DMS79 treated with DMSO at 0.1 percent for 48 hours (cell line): Measurements from ENCODE around the gene LARGE1.

ENCODE experiments used
- DNase-seq: peaks from one replicate; lab custom pipeline; 2025; lab: John Stamatoyannopoulos, UW

Gene LARGE1

DNA sequence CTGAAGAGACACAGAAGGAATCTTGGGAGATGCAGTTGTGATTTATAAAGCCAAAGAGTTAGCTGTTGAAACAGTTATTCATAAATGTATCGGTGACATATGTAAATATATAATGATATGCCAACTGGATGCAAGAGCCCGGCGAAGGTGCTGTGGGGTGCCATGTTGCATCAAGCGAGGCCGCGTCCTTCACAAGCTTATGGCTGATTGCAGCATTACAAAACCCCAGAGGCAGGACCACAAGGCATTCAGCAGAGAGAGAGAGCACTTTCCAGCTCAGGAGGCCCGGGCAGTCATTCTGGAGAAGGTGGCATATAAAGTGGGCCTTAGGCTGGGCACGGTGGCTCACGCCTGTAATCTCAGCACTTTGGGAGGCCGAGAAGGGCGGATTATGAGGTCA, 65.6 kb downstream of the LARGE1 start:
- DNase-seq = no peak

DNA sequence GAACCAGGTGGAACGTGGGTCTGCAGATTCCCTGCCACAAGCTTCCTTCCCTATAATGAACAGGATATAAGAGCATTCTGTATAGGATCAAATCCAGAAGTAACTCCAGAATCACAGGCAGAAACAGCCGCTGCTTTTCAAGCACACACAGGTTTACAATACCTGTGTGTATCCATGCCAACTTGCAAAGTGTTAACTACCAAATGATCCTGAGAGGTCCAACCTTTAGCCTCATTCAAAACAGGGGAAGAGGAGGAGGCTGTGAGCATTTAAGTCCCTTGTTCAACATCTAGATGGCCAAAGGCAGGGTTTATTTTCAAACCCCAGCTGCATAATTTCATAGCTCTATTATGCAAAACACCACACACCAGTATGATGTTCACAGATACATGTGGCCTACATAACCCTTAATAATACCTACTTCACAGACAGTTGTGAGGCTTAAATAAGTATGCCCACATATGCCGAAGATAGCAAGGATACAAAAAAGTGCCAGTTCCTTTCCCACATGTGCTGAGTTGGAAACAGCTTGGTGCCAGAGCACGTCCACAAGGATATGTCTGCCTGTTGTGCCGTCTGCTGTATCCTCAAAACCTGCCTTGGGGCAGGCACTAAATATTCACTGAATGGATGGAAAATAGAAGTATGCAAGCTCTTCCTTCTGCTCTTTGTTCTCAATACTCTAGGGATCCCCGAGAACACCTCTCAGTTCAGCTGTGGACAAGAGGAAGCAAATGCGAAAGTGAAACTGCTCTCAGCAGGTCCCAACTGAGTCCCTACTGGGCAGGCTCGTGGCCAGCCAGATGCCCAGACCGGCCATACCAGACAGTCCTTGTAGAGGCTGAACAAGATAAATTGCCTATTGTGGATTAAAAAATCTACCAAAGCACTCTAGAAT, 66.8 kb downstream of the LARGE1 start:
- DNase-seq = peak; percentile 53

DNA sequence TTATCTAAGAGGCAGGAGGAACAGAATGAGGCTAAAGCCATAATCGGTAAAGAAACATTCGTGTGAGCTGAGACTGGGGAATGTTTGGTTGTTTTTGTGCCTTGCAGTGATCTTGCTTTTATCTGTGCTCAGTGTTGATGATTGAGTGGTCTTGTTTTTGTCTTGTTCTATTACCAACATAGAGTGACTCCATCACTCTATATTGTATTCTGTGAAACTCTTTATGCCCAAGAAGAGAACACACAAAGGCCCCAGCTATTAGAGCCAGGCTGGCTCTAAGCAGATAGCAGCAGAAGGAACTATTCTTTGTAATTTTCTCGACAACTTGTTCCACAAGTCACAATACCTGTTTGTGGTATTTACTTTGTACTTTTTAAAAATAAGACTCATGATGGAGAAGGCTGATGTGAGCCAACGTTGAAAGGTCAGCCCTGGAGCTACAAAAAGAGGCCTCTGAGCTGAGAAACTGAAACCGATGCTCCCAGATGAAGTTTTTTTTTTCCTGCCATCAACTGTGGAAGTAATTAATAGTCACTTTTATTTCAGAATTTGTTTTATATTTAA, 68.4 kb downstream of the LARGE1 start:
- no peak for DNase-seq

DNA sequence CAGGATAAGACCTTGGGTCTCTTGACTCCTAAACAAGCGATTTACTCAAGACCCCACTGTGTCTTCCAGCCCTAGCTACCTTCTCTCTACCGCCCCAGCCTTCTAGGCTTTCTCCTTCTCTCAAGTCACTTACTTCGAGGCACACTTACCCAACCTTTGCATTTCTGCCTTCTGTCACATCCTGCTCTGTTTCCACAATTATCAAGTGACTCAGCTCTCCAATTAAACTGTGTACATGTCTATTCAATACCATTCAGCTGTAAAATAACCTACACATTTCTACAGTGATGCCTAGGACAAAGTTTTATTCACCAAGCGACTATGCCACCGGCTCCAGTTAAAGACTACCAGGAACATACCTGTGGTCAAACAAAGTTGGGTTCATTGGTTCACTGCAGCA, 69.0 kb downstream of the LARGE1 start:
- no peak for DNase-seq

DNA sequence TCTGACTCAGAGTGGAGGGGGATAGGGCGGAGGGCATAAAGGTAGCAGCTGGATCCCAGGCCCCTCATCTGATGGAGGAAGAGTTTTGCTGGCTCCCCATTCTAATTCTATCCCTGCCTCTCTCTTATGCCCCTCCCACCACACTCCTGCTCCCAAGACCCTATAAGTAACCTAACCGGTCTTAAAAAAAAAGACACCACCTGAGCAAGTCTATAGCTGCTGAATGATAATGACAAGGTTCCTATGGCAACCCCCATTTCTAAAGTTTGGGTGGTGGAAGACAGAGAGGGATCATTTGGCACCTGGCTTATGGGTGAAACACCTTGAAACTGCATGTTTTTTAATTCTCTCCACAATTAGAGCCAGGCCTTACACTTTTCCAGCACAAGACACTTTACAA, 69.6 kb downstream of the LARGE1 start:
- no peak for DNase-seq

DNA sequence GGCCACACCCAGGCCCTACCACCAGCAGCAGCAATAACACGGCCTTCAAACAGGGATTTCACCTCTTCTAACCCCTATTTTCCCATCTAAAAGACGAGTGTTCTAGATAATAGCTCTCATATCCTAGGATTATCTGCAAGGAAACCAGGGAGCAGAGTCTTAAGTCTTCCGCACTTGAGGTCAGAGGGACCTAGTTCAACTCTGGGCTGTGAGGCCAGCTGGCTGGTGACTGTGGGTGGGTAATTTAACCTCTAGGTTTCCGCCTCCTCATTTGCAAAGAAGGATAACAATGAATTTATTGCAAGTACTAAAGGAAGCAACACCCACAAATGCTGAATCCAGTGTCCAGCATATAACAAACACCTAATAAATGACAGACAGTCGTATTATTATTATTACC, 70.1 kb downstream of the LARGE1 start:
- DNase-seq = no peak

DNA sequence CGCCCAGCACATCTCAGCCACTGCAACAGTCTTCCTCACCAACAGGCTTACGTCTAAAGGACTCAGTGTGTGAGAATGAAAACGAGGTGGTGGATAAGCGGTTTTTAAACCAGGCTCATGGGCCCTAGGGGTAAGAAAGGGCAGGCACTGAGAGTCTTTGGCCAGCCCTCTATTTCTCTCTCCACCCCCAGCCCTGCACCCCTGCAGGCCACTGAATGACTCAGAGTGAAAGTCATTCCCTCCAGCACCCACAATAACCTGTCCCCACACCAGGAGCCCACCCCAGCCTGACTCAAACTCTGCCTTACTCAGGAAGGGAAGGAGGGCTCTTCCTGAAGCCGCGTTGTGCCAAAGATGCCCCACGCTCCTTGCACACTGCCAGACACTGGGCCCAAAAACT, 72.0 kb downstream of the LARGE1 start:
- no peak for DNase-seq

DNA sequence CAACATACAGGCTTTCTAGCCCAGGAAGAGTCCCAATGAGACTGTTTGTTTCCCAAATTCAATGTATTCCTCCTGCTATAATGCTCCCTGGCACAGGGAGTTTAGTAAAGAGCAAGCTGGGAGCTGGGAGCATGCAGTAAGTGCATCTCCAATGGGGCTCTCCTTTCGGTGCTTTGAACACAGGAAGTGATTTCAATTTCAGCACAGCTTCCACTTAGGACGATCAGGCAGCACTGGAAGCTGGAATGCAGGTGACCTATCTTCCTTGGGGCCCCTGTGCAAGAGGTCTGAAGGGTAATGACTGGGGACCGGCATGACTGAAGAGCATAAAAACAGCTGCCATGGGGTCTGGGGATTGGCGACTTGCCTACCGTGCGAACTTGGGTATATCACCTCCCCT, 76.0 kb downstream of the LARGE1 start:
- DNase-seq = peak; percentile 2

DNA sequence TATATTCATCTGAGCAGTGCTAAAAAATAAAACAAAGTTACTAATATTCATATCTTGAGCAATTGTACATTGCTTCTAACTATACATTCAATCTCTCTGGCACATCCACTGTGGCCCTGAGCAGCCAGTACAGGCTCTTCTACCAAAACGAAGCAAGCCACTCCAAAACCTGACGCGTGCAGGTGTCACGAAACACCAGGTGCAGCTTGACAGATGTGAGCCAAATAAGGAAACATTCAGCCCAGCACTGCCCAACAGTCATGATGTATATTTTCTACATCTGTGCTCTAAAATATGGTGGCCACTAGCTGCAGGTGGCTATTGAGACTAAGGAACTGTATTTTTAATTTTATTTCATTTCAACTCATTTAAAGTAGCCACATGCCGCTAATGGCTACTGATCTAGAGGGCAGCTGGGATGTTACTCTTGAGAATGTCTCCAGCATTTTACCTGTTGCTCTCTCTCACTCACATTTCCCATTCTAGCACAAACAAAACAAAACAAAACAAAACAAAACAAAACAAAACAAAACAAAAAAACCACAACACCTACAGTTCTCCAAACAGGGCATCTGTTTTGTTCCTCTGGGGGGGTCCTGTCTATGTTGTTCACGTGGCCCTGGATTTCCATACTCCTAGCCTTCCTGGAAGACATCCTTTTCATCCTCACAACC, 77.7 kb downstream of the LARGE1 start:
- DNase-seq = peak; percentile 18

DNA sequence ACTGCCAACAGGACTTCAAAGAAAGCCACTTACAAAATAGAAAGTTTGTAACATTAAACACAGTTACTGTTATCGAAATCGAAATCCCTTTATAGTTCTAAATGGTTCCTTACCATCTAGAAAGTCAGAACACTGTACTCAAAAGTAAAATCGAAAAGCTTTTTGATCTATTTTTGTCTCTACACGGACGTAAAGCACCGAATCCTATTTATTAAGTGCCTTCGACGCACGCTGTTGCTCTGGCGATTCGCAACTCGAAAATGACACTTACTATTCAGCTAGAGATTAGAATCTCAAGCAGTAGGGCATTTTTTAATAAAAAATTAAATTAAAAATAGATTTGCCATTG, 78.3 kb downstream of the LARGE1 start:
- no peak for DNase-seq

DNA sequence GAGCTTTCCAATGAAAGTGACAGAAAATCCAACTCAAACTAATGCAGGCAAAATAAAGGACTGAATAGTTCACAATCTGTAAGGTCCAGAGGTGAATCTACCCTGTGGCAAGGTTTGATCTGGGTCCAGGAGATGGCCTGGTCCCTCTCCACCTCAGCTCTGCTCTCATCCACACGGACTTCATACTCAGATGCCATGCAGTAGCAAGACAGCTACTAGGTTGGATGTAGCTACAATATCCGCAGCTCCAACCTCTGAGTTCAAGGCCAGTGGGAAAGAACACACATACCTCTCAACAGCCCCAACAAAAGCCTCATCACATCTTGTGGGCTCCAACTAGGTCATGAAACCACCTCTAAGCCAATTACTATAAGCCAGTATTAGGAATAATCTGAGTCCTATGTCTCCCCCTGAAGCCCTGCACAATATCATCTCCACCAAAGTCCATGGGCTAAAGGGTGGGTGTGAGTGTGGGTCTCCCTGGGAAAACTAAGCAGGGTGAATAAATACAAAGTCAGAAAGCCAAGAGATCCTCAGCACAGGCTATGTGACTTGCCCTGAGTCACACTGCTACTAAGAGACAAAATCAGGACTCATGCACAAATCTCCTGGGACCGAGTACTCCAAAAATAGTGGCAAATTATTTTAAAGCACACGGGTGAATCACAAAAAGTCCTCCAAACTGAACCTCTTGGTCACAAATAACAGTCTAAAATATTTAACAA, 78.8 kb downstream of the LARGE1 start:
- DNase-seq = no peak

DNA sequence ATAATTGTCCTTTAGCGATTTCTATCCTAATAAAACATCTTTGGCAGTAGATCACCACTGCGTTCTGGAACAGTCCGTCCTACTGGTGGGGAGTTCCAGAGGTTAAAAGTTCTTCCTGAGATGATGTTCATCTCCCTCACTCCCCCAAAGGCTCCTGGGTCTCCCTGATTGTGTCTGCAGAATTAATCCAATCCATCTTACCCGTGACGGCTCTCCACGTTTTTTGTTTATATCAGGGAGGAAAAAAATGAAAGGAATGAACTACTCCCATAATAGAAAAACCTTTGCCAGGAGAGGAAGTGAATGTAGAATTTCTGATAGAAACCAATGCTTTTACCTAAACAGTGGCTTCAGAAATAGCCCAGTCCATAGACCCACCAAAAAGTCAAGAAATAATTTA, 81.6 kb downstream of the LARGE1 start:
- no peak for DNase-seq

DNA sequence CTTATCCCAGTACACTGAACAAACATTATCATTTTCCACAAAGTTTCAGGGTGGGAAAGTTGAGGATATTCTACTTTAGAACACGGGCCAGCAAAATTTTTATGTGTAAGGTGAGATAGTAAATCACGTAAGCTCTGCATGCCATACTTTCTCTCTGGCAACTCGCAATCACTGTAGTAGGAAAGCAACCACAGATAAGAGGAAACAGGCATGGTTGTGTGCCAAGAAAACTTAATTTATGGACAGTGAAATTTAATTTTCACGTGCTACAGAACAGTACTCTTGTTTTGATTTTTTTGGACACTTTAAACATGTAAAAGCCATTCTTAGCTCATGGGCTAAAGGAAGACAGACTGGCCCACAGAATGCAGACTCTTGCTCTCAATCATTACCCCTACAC, 82.5 kb downstream of the LARGE1 start:
- DNase-seq = no peak

DNA sequence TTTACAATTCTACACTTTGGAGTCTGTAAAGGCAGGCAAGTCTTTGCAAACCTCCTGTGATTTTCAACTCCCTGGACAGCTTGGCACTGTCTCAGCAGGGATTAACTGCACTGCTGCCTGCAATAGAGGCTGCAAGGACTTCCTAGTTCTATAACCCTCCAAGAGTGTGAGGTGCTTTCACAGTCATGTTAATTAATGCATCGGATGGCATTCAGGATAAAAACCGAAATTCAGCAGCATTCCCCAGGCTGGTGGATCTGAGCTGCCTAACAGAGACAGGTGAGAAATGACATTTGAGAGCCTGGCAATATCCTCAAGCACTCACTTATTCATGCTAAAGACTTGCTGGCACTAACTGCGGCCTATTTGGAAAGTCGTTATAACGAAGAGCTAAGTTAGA, 85.0 kb downstream of the LARGE1 start:
- DNase-seq = peak; percentile 21

DNA sequence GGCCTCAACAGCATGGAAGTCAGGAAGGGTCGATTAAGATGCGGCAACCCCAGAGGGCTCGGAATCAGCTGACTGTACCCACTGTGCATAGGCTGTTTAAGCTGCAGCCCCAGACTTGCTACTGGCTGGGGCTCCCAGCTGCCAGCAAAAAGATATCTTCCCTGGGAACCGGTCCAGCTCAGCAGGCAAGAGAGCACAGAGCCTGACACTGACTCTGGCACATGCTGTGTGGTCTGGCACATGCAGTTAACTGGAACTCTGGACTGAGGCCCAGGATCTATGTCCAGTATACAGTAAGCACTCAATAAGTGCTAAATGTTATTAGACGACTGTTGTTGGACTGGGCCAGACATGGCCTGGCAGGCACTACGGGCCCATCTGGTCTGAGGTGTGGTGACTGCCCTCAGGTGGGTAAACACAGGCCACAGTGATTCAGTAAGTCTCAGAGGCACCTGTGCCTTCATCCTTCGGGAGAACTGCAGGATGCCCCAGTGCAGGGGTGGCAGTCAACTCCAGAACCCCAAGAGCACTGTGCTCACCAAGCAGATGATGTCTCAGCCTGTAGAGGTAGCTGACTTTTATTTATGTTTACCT, 87.6 kb downstream of the LARGE1 start:
- no peak for DNase-seq

DNA sequence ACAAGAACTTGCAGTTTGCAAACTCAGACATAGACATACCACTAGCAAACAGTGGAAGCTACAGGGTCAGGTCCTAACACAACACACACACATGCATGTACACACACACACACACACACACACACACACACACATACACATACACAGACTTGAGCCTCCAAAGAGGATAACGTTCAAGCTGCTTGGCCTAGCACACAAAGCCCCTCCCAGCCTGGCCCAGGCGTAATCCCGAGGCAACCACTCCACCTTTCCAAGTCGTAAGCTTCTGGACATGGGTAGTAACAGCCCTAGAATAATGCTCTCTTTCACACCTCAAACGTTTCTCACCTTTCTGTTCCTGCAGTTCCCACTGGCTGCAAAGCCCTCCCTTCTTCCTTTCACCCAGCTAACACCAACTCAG, 88.6 kb downstream of the LARGE1 start:
- DNase-seq = no peak

DNA sequence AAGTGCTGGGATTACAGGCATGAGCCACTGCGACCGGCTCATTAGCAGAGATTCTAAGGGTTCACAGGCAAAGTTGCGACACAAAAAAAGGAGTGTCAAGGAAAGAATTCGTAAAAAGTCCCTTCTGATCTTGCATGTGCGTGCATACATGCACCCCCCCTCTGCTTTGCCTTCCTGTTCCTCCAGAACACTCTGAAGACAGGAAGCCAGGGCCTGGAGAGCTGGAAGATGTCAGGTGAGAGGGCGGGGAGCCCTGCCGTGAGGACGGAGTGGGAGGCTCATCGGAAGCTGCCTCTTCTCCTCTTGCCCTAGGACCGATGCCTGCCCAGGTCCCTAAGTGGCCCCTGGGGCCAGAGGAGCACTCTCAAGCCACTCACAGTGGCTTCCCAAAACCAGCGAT, 89.1 kb downstream of the LARGE1 start:
- no peak for DNase-seq

DNA sequence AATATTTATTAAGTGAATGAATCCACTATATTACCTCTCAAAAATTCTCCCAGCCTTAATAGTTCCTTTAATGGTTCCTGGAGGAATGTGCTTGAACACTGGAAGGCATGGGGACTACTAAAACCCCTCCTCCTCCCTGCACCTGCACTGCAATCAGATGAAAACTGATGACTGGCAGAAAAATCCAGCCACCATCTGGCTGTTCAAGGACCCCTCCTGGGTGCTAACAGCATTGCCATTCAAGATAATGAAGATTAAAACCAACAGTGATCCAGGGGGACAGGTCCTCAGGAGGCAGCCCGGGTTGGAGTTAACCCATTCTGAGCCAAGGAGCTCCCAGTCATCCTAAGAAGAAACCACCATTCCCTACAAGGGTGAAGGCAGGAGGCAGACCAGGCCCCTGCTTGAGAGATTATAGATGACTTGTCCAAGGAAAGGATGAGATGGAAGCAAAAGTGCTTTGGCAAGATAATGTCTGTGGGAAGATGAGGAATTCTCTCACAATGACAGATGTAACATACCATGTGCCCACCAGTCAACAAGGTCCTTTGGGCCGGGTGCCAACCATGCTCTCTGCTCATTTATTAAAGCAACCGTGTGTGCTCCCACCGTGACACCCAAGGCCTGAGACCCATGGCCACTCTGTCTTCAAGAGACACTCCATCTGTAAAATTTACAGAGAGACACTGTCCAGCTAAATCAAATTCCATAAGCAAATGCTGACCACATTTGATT, 90.6 kb downstream of the LARGE1 start:
- peak; percentile 36 for DNase-seq

DNA sequence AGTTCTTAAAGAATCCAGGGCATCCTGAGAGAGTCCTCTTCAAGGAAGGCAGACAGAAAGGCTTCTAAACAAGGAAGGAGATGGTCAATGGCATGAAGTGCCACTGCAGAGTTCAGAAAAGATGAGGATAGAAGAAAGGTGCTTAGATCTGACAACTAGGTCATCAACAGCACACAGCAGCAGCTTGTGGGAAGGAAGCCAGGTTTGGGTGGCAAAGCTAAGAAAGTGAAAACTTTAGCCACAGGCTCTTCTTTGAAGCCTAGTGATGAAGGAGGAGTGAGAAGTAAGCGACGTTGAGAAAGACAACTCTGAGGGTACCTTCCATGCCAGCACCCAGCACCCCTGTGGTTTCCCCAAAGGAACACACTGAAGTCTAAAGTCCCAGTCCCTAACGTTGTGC, 92.0 kb downstream of the LARGE1 start:
- DNase-seq = no peak

DNA sequence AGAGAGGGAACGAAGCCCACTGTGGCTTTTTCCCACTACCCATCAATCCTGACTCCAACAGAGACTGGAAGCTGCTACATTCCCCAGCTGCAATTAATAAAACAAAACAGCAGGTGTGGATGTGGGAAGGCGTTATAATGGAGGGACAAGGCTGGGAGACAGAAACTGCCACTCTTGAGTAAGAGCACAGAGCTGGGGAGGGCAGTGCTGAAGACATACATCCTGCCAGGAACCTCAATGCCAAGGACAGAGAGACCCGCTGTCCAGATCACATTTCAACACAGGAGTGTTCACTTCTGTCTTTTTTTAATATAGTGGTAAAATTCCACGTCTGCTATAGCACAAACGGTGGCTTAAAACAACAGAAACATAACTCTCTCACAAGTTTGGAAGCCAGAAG, 94.5 kb downstream of the LARGE1 start:
- no peak for DNase-seq

DNA sequence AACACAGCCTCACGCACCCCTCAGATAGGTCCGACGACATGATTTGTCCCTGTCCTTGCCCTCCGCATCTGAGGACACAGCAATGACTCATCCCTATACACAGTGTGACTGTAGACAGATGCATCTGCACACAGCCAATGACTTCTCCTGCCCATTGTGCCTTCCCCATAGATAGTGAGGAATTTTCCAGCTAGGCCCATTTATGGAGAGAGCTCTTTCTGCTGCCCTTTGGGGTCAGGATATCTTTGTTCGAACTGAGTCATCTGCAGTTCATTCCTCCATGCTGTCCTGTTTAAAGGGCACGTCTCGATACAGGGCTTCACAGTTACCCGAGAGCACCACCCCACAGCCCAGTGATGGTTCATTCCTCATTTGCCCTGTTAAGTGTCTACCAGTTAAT, 96.7 kb downstream of the LARGE1 start:
- no peak for DNase-seq

DNA sequence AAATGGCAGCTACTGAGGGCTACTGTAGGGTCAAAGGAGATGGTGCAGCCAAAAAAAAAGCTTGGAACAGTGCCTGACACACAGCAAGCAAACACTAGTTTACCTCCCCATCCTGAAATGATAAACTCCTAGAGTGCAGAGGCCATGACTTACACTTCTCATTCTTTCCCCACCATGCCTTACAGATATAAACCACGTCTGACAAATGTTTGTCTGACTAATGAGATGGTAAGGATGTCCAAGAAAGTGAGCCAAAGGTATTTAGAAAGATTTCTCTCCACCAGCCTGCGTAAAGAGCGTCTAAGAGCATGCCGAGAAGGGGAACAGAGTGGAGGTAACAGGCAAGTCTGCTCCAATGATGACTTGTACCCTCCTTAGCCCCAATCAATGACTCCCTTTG, 99.0 kb downstream of the LARGE1 start:
- DNase-seq = no peak
